Mesothelial cell of epicardium (in vitro differentiated cells): ENCODE results near the gene TMEM51. TPM values are rescaled to one million over a fixed set of nuclear protein-coding genes. Genes with fewer than 3 reads are reported as not detected.

Source experiments
- DNase-seq, 2 experiments: peaks; one replicate each; pipeline ENCODE4 v3.0.0; 2021; ENCODE audit warnings: low spot score in 2 of 2; ENCODE audit not compliant: unreplicated experiment in 2 of 2
- H3K27ac Mint-ChIP-seq: 2 replicates; pipeline ENCODE4 v1.8.0; 2021; ENCODE audit warnings: mixed read lengths
- H3K27me3 Mint-ChIP-seq: 2 replicates; pipeline ENCODE4 v1.8.0; 2021; ENCODE audit warnings: low read depth, mixed read lengths
- H3K36me3 Mint-ChIP-seq: 2 replicates; pipeline ENCODE4 v1.8.0; 2021; ENCODE audit warnings: mixed read lengths
- H3K4me1 Mint-ChIP-seq: 2 replicates; pipeline ENCODE4 v1.8.0; 2021; ENCODE audit warnings: mixed read lengths
- H3K4me3 Mint-ChIP-seq: 2 replicates; pipeline ENCODE4 v1.8.0; 2021; ENCODE audit warnings: mild to moderate bottlenecking, moderate library complexity, mixed read lengths
- H3K9me3 Mint-ChIP-seq: 2 replicates; pipeline ENCODE4 v1.8.0; 2021; ENCODE audit warnings: mixed read lengths
- CTCF ChIP-seq: fragments of 200-600 bp; sonication (generic); IDR thresholded peaks from one replicate; pipeline ENCODE4 v1.5.0; 2021; ENCODE audit warnings: antibody characterized with exemption; ENCODE audit not compliant: unreplicated experiment
- total RNA-seq: library from RNA; stranded (reverse); gene quantifications from 3 replicates; pipeline ENCODE4 v1.2.1, GENCODE V29; 2021

Gene TMEM51
- total RNA-seq, 1 donor from 2014 or later = 10.9 TPM

DNA sequence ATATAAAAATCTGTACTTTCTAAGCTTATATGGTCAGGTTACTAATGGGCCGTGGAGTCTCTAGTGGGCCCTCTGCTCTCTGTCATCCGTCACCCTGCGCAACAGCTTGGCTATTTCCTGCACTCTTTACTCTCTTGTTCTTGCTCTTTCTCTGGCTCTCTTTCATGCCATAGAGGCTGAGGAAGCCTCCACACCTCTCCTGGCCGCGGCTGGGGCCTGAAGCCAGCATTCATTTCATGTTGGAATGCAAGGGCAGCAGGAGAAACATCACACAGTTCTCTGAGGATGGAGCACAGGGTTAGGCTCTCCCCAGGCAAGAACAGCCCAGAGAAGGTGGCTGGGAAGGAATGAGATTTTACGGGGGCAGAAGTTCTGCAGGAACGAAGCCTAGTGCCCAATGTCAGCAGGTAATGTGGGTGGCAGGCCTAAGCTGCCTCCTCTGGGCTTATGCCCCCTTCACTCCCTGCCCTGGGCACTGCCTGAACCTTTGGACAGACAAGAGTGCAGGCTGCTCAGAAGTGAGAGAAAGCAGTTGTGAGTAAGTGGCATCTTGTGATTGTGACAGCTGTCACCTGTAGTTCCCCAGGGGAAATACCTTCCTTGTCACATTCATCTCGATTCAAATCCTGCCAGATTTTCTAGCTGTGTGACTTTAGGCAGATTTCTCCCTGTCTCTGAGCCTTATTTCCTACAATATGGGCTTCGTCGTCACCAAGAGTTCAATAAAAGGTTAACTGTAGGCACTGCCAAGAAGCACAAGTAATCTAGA, 89.9 kb downstream of the TMEM51 start:
- Mint-ChIP-seq H3K9me3 (peaks cover 7% of the 10 kb centered on the region), H3K27me3 (peaks cover 6% of the 10 kb centered on the region), H3K4me1 (peaks cover 22% of the 10 kb centered on the region), H3K4me3 (no peak overlapping the region), H3K27ac (no peak overlapping the region), H3K36me3 (no peaks in the 10 kb centered on the region)
- TF ChIP-seq CTCF = no peak
- no peak for DNase-seq

DNA sequence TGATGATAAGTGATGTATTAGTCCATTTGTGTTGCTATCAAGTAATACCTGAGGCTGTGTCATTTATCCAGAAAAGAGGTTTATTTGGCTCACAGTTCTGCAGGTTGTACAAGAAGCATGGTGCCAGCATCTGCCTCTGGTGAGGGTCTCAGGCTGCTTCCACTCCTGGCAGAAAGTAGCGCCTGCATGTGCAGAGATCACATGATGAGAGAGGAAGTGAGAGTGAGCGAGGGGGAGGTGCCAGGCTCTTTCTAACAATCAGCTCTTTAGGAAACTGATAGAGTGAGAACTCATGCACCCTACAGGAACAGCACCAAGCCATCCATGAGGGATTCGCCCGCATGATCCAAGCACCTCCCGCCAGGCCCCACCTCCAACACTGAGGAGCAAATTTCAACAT, 91.3 kb downstream of the TMEM51 start:
- TF ChIP-seq CTCF = no peak
- peaks cover 22% of the 10 kb centered on the region for H3K4me1 Mint-ChIP-seq
- no peak overlapping the region for H3K27ac Mint-ChIP-seq
- H3K36me3 Mint-ChIP-seq = no peaks in the 10 kb centered on the region
- DNase-seq = no peak
- H3K27me3 Mint-ChIP-seq = peaks cover 14% of the 10 kb centered on the region
- H3K9me3 Mint-ChIP-seq = peaks cover 7% of the 10 kb centered on the region
- H3K4me3 Mint-ChIP-seq = no peak overlapping the region

- TF ChIP-seq CTCF = no peak
- H3K27ac Mint-ChIP-seq = peak overlapping the region; percentile 54
- peaks cover 22% of the 10 kb centered on the region for H3K4me1 Mint-ChIP-seq
- peak overlapping the region; percentile 61 for H3K4me3 Mint-ChIP-seq
- DNase-seq = no peak
- H3K36me3 Mint-ChIP-seq = no peaks in the 10 kb centered on the region
- peaks cover 7% of the 10 kb centered on the region for H3K9me3 Mint-ChIP-seq
- peaks cover 21% of the 10 kb centered on the region for H3K27me3 Mint-ChIP-seq
Measured at GRCh38 chr1:15245593-15246360, 92.2 kb downstream of the TMEM51 start.

DNA sequence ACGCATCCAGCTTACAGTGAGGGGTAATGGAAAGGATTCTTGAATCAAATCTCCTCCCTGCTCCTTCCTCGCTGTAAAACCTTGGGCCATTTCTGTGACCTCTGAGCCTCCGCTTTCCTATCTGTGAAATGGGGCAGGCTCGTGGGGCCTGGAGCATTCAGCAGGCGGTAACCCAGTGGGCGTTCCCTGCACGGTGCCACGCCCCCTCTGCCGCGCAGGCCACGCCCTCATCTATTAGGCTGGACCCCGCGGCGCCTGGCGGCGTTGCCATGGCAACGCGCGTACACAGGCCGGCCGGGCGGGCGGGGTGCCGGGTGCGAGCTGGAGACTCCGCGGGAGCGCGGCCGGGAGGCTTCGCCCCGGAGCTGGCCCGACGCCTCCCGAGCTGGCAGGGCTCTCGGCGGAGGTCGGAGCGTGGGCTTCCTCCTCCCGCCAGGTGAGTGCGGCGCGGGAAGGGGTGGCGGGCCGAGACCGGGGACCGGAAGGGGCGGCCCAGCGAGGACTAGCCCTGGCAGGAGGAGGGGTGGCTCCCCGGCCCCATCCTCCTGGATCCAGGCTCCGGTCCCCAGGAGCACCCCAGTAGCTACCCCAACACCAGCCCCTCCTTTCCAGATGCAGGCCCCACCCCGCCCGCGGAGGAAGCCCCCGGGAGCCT, 93.5 kb downstream of the TMEM51 start, which contains the start of gene FHAD1:
Gene FHAD1 (plus strand): TSS at position 264 of the 655 bp plus-strand sequence. CDS start 4,562 bp downstream, outside the sequence.
- H3K4me3 Mint-ChIP-seq = peak within 1 kb of the TSS; percentile 72
- peak within 1 kb of the TSS; percentile 57 for H3K27ac Mint-ChIP-seq

More for the DNA sequence above, 93.5 kb downstream of the TMEM51 start, which contains the start of gene FHAD1:
- H3K36me3 Mint-ChIP-seq = no peaks in the 10 kb centered on the region
- TF ChIP-seq CTCF = no peak
- peak; percentile 56 to 67 for DNase-seq
- peaks cover 7% of the 10 kb centered on the region for H3K9me3 Mint-ChIP-seq
- H3K27me3 Mint-ChIP-seq = peaks cover 26% of the 10 kb centered on the region
- peaks cover 22% of the 10 kb centered on the region for H3K4me1 Mint-ChIP-seq
